Fibroblast of lung (primary cell): ENCODE data around the gene YWHAH.

Experiments
- CTCF ChIP-seq, 2 donors: IDR thresholded peaks in 1 of 2; conservative IDR thresholded peaks in 1 of 2; 1 replicate in 1 of 2; 2 replicates in 1 of 2; pipeline ENCODE4 v1.5.1; 2011 to 2012; ENCODE audit warnings: low read length in 2 of 2, control low read depth in 1 of 2, inconsistent platforms in 1 of 2, low read depth in 1 of 2, mild to moderate bottlenecking in 1 of 2
- EZH2 ChIP-seq: IDR thresholded peaks from 2 replicates; pipeline ENCODE4 v1.5.1; 2012; ENCODE audit warnings: low read length, control low read depth, mild to moderate bottlenecking; ENCODE audit errors: missing control alignments

DNA sequence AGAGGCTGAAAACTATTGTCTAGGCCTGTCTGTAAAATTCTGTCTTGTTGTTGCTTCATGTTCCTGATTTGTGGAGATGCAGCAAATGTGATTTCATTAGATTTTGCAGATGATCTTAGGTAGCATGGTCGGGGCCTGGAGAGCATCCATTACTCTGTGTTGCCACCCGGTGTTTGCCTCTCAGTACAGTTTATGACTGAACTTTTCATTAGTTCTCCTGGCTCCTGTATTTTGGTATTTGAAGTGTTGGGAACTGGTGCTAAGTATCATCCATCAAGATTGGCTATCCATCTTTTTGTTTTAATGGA is 7.7 kb downstream of the YWHAH start:
- TF ChIP-seq CTCF (conservative IDR thresholded peaks at IDR 0.05 in 1 of 2, IDR thresholded peaks at IDR 0.05 in 1 of 2; ENCODE audit: low read depth in 1 of 2, low read length in 2 of 2) (no peak), EZH2 (no peak)
